GM18867 (cell line): Measurements from ENCODE around the gene ACAA2.
"Not testable (repeated sequence)": the region's sequence is repeated elsewhere in the genome, so short reads cannot be mapped to it uniquely, and the experiment has no call there.

ENCODE experiments used
- ATAC-seq: cut with Tn5 transposase; IDR thresholded peaks from one replicate; pipeline ENCODE4 v1.9.1; 2021; ENCODE audit warnings: mild to moderate bottlenecking, moderate library complexity; ENCODE audit not compliant: unreplicated experiment

ACAA2 gene

DNA sequence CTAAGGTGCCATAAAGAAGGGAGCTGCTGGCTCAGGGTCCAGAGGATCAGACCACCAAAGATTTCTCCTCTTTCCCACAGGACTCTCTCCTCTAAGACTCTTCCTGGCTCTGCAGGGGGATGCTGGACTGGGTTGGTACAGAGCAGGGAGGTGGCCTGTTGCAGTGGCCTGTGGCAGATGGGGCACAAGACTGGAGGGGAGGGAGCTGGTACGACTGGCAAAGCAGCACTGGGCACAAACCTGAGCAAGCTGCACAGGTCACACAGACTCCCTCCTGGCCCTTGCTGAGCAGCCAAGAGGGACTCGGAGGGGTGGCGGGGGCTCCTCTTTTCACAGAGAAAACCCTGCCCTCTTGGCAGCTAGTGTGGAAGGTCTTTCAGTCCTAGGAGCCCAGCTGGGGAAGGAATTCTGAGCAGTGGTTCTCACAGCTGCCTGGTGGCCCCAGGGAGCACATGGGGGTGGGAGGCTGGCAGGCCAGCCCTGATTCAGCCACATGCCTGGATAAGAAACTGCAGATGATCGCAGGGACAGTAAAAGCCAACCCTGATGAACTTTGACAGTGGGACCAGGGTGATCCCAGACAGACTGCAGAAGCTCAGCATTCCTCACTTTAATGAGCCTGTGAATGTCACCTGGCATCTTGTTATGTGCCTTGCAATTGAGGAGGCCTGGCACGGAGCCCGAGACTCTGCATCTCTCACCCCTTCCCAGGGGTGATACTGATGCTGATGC lies 32.5 kb upstream of the ACAA2 start:
- ATAC-seq = no peak

DNA sequence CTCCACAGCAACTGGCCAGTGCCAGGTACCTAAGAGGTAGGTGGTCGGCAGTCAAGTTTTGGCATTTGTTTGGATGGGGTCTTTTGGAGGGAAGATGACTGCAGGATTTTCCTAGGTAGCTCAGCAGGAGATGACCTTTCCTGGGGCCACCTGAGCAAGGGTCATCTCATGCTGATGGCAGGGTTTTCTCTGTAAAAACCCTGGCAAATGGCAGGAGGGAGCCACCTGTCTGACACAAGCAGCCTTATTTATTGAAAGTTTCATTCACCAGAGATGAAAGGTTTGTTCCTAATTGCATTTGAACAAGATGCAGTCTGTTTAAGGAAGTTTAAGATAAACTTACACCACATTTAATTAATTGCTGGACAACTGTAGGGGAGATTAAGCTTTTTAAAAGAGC lies 31.6 kb upstream of the ACAA2 start:
- no peak for ATAC-seq

DNA sequence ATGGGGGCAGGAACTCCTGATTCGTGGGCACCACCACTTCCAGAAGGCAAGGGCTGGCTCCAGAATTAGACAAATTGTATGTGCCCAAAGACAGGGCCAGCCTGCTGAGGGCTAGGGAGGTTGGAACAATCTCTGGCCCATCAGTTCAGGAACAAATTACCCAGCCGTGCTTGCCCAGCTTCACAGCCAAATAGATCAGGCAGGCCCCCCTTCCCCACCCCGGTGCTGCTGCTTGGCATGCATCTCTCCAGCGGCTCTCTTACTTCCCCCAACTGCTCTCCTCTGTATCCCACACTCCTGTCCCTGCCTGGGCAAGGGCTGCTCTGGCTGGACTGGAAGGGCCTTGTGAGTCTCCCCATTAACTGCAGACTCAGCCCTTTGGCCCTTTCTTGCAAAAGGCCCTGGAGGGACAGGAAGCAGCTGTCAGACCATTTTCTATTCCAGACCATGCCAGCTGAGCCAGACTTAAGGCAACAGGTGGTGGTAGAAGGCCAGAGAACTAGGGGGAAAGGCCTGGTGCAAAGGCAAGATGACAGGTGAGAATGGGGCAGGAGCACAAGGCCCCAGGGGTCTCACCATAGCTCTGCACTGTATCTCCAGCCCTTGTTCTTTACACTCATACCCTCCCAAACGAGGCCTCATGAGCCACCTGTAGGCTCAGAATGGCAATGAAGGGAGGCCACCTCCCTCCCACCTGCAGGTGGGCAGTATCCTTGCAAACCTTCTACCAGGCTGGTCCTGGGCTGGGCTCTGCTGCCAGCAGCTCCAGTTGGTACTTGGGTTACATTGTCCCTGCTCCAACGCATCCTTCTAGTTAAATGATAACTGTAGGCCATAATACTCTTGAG lies 30.7 kb upstream of the ACAA2 start:
- ATAC-seq = no peak

DNA sequence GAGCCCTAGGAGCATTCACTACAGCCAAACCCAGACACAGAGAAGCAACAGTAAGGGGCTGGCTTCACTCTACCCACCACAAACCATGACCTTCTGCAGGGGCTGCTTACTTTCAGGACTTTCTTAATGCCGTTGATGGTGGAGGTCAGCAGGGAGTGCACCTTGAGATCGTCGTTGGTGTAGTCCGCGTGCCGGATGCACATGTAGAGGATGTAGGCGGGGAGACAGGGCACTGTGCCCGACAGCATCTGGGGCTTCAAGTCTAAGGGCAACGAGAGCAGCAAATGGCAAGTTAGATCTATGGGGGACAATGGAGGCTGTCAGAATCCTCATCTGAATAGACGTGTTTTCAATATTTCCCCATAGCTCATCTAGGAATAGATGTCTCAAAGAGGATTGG lies 29.8 kb upstream of the ACAA2 start:
- no peak for ATAC-seq

DNA sequence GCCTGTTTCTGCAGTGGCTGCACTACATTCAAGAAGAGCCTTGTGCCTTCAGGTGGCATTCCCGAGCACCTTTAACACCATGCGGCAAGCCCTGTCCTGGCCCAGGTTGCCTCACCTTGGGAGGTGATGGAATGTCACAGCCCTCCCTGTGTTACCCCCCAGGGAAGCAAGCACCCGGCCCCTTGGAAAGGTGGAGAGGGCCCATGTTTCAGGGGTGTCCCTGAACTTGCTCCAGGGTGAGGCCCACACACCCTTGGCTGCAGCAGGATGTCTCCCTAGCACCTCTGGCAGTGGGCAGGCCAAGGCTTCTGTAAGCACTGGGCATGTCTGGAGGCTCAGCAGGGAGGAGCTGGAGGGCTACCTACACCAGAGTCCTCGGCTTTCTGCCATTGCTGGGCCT lies 29.3 kb upstream of the ACAA2 start:
- no peak for ATAC-seq

DNA sequence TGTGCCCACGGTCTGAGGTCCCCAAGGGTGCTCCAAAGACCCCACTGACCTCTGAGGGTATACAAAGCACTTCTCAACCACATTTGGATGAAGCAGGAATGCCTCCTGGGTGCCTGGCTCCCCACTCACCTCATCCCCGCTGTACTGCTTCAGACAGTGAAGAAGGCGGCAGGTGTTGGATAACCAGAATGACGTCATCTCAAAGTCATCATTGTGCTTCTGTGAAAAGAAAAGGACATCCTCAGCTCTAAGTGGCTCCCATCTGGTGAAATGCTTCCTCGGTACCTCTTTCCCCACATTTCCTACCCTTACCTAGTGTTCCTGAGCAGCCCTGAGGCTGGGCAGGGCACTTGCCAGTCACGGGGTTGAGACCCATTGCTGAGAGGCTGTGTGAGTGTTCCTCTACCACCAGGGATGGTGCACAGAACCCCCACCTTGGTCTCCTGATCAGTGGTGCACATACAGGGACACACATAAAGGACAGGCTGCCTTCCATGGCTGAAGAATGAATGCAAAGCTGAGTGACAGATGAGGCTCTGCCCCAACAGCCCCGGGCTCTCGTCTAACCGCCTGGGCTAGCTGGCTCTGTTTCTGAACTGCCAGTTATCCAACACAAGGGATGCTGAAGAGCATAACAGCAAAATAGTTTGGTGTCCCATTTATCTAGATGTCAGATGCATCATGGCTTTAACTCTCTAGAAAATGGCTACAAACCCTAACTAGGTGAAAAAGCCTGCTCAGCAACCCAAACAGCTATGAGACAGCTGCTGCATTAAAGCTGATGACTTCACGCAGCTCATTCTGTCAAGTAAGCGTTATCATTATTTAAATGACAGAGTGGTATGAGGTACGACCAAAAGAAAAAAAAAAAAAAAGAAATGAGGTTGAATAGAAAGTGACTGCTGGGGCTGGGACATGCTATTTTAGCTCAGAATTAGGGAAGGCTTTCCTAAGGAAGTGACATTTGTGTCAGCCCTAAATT lies 28.2 kb upstream of the ACAA2 start:
- no peak for ATAC-seq

DNA sequence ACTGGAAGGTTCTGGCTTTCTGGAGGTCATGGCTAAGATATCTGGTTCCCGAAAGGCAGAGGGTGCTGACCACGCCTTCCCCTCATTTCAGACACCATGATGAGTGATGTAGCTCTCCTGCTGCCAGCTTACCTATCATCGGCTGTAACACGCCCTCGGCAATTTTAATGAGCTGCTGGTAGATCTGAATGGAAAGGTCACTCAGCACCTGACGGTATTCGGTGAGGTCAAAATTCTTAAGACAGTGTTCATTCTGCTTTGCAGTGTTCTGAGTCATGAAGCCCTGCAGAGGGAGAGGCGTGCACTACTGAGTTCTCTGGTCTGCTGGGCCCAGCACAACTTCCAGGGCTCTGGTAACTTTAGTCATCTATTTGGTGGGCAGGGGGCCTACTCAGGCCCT lies 25.7 kb upstream of the ACAA2 start:
- ATAC-seq = no peak

DNA sequence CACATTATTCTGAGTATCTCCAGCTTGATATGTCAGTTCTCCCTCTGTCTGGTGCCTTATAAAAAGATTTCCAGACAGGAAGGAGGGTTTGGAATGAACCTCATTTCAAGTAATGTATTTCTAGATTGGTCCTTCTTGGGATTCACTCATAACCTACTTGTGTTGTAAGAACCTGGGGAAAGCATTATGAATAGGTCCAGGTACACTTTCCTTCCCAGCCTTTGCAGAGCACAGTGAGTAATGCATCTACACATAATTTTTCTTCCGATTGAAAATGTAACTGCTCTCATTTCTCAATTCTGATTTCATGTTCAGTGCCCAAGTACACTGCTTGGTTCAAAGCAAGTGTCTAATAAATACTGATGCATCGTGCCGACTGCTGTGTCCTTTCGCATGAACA lies 25.0 kb upstream of the ACAA2 start:
- no peak for ATAC-seq

DNA sequence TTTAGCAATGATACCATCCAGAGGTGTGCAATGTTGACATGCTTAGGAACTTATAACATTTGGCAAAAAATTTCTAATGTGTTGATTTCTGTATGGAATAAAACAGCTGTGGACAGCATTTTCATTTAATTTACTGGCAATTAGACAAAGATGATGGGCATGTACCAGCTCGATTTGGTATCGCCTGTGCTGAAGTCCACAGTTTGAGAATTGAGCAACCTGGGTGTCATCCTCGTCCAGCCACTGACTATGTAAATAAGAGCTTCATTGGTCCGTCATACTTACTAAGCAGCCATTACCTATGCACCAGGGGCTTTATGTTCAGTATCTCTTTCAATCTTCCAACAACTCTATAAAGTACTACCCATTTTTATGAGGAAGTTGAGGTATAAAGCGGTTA lies 24.6 kb upstream of the ACAA2 start:
- ATAC-seq = no peak

DNA sequence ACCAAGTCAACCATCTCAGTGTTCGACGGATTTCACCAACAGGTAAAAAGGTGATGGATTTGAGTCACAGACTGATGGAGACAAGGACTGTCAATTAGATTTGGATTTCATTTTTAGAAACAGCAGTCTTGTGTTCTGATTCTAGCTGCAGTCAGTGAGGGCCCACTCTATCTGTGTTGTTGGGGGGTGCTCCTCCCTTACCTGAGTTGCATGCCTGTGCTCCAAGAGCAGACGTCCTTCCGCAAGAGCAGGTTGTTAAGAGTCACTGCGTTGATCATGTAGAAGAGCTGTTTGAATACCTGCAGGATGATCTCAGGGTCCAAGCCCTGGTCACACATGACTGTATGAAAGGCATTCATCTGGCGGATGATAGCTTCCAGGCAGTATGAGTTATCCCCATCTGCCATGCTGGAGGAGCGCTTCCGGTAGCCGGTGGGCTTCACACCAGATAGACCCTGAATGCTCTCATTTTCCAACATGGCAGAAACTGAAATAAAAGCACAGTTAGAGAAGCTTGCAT lies 24.0 kb upstream of the ACAA2 start:
- not testable (repeated sequence) for ATAC-seq

DNA sequence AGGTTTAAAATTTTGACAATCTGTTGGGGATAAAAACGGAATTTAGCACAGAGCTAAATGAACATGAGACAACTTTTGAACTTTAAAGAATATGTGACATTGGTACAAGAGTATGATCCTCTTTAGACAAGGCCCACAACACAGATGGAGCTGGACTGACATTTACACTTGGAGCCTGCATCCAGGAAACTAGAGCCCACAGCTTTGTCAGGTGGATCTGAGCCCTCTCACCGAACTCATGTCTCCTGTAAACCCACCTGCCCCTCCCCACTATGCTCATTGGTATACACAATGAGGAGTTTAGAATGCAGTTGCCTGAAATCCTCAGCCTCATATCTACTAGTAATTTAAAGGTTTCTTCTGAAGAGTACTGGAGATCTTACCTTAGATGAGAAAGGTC lies 22.1 kb upstream of the ACAA2 start:
- ATAC-seq = no peak

DNA sequence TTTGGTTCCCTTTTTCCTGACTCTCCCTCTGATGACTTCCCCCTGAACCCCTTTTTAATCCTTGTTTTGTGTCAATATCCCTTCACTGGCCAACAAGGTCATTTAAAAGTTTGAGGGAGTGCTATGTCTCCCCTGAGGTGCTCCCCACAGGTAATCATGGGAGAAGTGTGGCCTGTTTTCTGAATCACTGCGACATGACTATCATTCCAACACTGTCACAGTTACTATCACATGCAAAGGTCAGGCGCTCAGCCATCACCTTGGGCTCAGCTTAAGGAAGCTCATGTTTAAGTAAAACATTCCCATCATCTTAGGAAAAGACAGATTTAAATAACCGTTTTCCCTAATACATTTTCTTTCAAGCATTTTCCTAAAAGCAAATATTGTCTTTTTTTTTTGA lies 20.9 kb upstream of the ACAA2 start:
- no peak for ATAC-seq

DNA sequence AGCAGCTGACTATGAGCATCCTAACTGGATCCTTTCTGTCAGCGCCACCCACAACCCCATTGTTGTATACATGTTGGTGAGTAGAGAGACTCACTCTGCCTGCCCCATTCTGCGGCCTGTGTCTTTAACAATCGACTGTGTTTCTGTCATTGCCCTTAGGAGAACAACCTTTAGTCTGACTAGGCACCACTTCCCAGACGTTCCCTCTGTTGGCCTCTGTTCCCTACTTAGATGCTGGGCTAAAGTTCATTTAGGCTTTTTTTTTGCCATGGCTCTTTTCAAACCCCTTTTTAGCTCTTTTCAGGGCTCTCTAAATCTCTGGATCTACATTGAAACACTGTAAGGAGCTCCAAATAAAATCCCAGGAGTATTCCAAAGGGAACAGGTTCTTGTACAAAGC lies 20.5 kb upstream of the ACAA2 start:
- no peak for ATAC-seq

DNA sequence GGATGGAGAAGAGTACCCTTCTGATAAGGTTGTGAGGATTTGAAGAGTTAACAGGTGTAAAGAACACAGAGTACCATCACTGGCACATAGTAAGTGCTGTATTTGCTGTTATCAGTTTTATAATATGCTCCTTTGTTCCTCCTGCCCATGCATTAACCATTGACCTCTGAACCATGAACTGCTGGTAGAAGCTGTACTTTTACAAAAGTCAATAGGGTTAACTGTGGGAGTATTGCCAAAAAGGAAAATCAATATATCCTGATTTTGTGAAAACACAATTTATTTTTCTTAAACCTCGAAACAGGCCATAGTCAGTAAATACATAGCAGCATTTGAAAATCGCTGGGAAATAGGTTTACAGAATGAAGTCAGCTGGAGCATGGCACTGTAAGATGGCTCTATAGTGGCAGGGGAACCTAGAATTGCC lies 18.9 kb upstream of the ACAA2 start:
- ATAC-seq = no peak

DNA sequence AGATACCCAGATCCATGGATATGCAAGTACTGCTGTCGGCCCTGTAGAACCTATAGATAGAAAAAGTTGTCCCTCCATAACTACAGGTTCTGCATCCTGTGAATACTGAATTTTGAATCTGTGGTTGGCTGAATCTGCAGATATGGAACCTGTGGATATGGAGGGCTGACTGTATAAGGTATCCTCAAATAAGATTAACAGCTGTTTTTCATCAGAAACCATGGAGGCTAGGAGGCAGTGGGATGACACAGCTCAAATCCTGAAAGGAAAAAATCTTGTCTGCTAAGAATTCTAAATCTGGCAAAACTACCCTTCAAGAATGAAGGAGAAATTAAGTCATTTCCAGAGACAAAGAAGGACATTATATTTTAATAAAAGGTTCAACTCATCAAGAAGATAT lies 14.7 kb upstream of the ACAA2 start:
- ATAC-seq = no peak

DNA sequence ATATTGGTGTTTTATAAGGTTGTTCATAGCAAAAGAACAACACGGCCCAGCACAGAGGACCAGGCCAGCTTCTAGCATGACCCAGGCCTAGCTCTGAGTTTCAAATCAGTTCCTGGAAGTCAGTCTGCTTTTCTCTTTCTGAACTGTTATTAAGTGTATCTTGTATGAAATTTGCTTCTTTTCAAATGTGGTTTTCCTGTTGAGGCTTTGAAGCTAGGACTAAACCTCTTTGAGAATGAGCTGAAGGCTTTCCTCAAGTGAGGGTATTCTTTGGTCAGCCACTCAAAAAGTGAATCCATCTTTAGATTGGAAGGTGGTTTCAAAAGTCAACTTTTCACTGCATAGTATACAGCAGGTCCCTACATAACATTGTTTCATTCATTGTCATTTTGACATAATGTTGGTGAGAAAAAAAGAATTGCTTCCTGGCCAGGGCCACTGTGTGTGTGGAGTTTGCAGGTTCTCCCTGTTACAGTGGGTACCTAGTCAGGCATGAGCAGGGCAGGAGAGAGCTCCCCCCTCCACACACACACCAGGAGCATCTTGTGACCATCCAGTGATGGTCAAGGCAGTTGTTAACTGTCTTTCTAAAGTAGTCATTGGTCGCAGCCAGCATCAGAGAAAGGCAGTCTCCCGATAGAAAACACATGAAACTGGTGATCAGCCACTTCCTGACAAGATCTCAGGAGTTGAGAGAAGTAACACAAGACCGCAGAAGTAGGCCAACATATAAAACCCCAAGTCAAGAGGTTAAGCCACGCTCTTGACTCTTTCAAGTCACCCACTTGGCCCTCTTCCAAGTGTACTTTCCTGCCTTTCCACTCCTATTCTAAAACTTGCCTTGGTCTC lies 6.7 kb upstream of the ACAA2 start:
- ATAC-seq = no peak

DNA sequence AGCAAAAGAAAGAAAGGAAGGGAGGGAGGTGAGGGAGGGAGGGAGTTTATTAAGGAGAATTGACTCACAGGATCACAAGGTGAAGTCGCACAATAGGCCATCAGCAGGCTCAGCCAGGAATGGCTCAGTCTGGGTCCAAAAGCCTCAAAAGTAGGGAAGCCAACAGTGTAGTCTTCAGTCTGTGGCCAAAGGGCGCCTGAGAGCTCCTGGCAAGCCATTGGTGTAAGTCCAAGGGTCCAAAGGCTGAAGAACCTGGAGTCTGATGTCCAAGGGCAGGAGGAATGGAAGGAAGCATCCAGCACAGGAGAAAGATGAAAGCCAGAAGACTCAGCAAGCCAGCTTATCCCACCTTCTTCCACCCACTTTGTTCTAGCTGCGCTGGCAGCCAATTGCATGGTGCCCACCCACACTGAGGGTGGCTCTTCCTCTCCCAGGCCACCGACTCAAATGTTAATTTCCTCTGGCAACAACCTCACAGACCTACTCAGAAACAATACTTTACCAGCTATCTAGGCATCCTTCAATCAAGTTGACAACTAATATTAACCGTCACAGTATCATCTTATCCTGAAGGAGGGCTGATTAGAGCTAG lies 5.8 kb upstream of the ACAA2 start:
- no peak for ATAC-seq

DNA sequence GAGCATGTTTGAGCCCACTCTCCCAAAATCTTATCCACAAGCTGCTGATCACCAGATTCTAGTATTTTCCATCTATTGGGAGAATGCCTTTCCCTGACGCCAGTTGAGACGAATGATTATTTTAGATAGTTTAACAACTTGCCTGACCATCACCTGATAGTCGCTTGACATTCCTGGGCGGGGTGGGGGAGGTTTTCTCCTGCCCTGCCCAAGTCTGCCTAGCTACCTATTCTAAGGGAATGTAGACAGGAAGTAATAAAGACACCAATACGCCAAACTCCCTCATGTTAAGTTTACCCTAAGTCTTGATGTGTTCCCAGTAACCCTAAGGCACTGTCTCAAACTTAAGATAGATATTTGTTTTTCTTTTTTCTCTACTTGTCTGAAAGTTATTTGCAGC lies 4.6 kb upstream of the ACAA2 start:
- no peak for ATAC-seq

DNA sequence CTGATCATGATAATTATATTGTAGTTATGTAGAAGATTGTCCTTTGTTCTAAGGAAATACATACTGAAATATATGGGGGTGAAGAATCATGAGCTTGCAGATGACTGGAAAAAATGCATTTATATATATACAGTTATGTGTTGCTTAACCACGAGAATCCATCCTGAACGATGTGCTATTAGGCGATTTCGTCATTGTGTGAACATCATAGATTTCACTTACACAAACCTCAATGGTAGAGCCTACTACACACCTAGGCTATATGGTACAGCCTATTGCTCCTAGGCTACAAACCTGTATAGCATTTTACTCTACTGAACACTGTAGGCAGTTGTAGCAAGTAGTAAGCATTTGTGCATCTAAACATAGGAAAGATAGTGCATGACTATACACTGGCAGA lies 2.6 kb upstream of the ACAA2 start:
- ATAC-seq = no peak

DNA sequence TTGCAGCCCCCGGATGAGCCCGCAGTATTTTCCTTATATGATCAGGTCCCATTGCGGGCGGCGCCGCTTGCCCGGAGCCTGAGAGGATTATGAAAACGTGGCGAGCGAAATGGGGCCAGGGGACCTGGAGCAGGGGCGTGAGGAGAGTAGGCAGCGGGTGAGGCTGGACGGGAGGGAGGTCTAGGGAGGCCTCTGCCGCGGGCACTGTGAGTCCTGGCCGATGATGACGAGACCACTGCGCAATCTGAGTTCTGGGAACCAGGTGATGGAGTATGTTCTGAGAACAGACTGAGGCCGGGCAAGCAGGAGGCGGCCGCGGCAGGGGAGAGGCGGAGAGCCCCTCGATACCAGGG lies 790 bp upstream of the ACAA2 start:
- peak; percentile 19 for ATAC-seq
